GM18868 (cell line): Measurements from ENCODE around the gene SLC23A2.
"Not testable (repeated sequence)": the region's sequence is repeated elsewhere in the genome, so short reads cannot be mapped to it uniquely, and the experiment has no call there.

Experiments used
- ATAC-seq: cut with Tn5 transposase; IDR thresholded peaks from one replicate; pipeline ENCODE4 v1.9.1; 2021; ENCODE audit warnings: mild to moderate bottlenecking, moderate library complexity; ENCODE audit not compliant: unreplicated experiment

The SLC23A2 gene

GRCh38 chr20:4883546-4883945, 117.8 kb downstream of the SLC23A2 start:
- no peak for ATAC-seq

- ATAC-seq, result no peak
Measured at GRCh38 chr20:4883051-4883450, 118.3 kb downstream of the SLC23A2 start.

GRCh38 chr20:4881006-4881730, 120.1 kb downstream of the SLC23A2 start:
- ATAC-seq, result no peak

DNA sequence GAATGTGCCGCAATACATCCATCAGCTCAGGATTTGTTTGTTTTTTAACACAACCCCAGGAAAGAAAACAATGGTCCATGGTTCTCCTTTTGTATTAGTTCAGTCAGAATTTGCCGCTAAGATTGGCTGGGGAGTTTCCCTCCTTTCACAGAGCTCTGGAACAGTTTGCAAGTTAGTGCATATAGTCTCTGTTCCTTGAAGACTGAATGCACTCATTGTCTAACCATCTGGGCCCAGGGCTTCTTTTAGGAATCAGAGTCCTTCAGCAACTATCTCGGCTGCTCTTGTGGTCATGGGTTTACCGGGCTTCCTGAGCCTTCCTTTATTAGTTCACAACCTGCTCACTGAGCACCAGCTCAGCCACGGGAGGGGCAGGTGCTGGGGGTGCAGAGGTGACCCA, 121.3 kb downstream of the SLC23A2 start:
- no peak for ATAC-seq

GRCh38 chr20:4878099-4878498, 123.2 kb downstream of the SLC23A2 start:
- ATAC-seq, result not testable (repeated sequence)

GRCh38 chr20:4876731-4877130, 124.6 kb downstream of the SLC23A2 start:
- ATAC-seq, result no peak

GRCh38 chr20:4876301-4876700, 125.0 kb downstream of the SLC23A2 start:
- ATAC-seq, result no peak

- ATAC-seq, result peak; percentile 85
Measured at GRCh38 chr20:4875578-4876067, 125.7 kb downstream of the SLC23A2 start.

GRCh38 chr20:4873396-4873795, 127.9 kb downstream of the SLC23A2 start:
- ATAC-seq, result no peak

GRCh38 chr20:4871486-4871885, 129.8 kb downstream of the SLC23A2 start:
- ATAC-seq, result no peak

GRCh38 chr20:4870906-4871305, 130.4 kb downstream of the SLC23A2 start:
- no peak for ATAC-seq

DNA sequence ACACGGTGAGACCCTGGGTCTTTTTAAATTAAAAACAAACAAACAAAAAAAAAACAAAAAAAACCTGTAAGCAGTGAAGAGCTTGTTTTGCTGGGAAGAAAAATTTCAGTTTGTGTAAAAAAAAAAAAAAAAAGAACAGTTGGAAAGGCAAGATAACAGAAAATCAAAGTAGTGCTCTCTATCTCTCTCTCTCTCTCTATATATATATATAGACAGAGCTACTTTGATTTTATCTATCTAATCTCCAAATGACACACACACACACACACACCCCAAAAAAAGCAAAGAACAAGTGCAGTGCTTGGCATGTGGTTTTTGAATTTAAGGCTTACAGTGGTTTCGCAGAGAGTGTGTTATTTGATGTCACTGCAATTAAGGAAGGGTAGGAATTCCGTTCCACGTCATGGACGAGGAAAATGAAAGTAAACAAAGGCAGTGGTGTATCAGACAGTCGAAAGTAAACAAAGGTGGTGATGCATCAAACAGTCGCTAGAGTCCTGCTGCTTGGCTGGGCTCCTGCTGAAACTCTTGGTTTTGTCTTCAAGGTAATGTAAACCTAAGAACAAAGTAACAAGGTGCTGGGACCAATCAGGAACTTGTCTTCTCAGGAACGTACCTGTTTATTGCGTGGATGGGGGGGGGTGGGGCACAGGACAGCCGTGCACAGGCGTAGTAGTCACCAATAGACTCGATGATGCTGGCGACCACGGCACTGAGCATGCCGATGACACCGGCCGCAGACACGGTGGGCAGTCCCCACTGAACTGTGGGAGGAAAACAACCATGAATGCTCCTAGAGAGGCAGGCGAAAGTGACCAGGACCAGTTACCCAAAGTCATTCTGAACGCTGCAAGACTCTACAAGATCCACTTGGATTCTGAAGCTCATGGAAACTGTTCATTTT, 131.8 kb downstream of the SLC23A2 start:
- no peak for ATAC-seq

GRCh38 chr20:4867051-4867450, 134.3 kb downstream of the SLC23A2 start:
- no peak for ATAC-seq

- ATAC-seq, result no peak
Measured at GRCh38 chr20:4866429-4866828, 134.9 kb downstream of the SLC23A2 start.

DNA sequence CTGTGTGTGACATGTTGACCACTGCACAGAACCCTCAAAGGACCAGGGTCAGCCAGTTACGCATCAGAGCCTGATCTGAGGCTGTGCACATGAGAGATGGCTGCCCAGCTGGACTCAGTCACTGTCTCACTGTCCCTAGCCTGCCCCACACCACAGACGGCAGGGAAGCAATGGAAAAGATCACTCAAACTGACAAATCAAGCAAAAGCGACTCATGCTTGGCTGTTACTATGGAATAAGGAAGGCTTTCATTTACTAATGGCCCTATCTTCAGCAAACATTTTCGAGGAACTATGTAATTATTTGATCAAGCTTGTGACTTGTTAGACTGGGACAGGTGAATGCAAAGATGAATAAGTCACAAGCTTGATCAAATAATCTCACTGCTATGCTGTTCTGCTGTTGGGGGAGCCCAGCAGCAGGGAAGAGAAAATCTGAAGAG, 137.0 kb downstream of the SLC23A2 start:
- no peak for ATAC-seq

GRCh38 chr20:4862661-4863060, 138.6 kb downstream of the SLC23A2 start:
- ATAC-seq, result no peak

- ATAC-seq, result no peak
Measured at GRCh38 chr20:4861961-4862360, 139.3 kb downstream of the SLC23A2 start.

- ATAC-seq, result no peak
Measured at GRCh38 chr20:4858000-4858399, 143.3 kb downstream of the SLC23A2 start.

DNA sequence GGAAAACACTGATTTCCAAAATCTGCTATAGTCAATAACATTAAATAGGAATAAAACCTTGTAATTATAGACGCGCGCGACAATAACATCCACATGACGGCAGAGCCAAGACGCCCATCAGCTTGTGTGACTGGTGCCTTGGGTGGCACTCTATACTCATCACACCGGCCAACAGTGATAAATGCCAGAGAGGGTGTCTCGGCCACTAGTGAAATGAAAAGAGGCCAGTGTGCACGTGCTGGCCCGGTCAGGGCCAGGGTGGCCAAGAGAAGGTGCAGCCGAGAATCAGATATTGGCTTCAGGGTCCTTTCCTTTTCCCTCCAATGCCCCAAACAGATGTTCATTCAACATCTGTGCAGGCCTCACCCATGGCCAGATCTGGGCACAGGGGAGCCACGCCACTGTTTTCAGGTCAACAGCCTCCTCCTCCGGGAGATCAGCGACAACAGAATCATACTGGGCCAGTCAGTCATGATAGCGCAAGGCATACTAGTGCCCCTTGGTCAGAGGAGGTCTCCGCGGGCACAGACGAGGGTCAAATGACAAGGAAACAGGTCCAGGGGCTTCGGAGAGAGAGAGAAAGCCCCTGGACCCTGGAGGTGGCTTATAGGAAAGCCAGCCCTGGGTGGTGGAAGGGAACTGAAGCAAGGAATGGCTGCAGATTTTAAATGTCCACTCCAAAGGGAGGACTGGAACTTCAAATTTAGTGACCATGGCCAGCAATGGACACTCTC, 145.1 kb downstream of the SLC23A2 start:
- ATAC-seq, result no peak

- ATAC-seq, result no peak
Measured at GRCh38 chr20:4855555-4855954, 145.8 kb downstream of the SLC23A2 start.

GRCh38 chr20:4855097-4855496, 146.2 kb downstream of the SLC23A2 start:
- no peak for ATAC-seq
